ENCODE measurements around the gene MFSD6L.

MFSD6L gene, protein sequence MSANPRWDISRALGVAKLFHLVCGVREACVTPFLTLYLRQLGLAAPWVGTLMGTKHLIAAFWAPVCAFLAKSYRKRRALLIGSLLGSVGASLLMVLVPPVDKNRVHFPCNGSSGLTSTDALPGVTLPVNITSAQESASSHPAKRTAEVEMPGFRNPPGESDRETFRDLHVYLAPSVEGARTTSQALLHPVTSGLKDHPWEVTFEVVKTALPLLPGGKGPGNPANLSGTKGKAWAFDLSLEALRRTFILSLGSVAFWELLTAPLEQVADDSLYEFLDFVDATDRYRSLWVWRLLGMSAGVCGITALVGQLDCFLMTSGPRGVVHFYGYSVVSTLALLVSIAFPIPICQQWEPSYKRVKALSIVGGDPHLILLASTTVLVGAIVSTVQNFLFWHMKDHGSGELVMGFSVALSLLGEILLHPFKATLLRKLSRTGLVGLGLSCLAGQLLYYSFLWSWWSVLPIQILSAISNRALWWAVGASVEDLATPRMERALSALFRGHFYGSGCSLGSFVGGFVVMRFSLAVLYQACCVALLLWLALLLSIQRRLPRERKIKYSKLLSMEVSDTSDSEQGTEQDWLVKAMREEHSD

DNA sequence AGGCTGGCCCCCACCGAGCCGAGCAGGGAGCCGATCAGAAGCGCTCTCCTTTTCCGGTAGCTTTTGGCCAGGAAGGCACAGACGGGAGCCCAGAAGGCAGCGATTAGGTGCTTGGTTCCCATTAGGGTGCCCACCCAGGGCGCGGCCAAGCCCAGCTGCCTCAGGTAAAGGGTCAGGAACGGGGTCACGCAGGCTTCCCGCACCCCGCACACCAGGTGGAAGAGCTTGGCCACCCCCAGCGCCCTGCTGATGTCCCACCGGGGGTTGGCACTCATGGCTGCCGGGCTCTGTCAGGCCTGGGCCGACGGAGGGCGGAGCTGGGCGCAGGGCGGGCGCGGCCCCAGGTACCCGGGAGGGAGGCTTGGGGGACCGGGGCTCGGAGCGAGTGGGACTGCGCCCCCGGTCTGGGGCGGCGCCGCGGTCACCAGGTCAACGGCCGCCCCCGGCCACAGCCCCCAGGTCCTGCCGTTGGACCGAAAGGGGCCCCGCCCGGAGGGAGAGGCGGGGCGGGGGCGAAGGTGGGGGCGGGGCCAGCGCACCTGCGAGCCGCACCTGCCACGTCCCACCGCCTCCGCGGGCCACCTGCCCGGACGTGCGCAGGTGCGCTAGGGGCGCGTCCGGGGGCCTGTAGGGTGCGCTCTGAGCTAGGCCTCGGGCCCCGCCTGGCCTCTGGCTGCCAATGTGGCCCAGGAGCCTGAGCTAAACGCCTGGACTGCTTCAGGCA lies at the start of gene MFSD6L:
Gene MFSD6L (minus strand): TSS at position 520 of the 724 bp plus-strand sequence. CDS start 245 bp downstream, at position 275.
- no peak for DNase-seq (ENCODE audit: low spot score)
- TF ChIP-seq, protein P1, sequence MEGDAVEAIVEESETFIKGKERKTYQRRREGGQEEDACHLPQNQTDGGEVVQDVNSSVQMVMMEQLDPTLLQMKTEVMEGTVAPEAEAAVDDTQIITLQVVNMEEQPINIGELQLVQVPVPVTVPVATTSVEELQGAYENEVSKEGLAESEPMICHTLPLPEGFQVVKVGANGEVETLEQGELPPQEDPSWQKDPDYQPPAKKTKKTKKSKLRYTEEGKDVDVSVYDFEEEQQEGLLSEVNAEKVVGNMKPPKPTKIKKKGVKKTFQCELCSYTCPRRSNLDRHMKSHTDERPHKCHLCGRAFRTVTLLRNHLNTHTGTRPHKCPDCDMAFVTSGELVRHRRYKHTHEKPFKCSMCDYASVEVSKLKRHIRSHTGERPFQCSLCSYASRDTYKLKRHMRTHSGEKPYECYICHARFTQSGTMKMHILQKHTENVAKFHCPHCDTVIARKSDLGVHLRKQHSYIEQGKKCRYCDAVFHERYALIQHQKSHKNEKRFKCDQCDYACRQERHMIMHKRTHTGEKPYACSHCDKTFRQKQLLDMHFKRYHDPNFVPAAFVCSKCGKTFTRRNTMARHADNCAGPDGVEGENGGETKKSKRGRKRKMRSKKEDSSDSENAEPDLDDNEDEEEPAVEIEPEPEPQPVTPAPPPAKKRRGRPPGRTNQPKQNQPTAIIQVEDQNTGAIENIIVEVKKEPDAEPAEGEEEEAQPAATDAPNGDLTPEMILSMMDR (IDR thresholded peaks at IDR 0.05; ENCODE audit: extremely low read depth, missing control alignments) = no peak

DNA sequence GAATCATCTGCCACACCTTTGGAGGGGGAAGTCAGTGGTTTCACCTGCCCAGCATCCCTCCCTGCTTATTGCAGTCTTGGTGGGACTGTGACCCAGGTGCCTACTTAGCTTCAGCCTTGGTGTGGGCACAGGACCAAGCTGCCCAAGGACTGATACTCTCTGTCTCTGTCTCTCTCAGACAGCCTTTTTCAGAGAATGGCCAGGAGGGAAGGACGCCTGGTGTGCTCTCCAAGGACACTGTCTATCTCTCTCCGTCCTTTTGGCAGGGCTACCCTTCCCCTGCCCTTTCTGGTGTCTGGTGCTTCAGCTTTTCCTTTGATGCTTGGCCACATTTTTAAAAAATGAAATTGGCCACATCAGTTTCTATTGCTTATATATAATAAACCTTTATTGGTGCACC lies 48.7 kb upstream of the MFSD6L start:
- TF ChIP-seq, protein P1 (IDR thresholded peaks at IDR 0.05; ENCODE audit: extremely low read depth, missing control alignments) = no peak
- DNase-seq (ENCODE audit: low spot score) = no peak

DNA sequence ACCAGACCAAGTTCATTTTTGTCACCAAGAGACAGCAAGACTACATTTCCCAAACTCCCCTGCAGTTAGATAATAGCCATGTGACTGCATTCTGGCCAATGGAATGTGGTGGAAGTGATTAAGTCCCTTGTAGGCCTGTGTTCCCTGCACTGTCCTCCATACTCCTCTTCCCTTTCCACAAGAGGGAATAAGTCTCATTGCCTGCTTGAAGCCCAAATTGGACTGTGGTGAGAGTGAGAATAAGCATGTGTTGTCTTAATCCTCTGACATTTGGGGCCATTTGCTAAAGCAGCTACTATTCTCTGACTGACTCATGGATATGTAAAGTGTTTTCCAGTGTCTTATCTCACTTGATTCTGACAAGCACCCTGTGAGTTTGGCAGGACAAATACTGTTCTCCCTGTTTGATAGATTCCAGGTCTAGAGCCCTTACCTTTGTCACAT lies 47.6 kb upstream of the MFSD6L start:
- DNase-seq (ENCODE audit: low spot score) = no peak
- TF ChIP-seq, protein P1 (IDR thresholded peaks at IDR 0.05; ENCODE audit: extremely low read depth, missing control alignments) = no peak

GRCh38 chr17:8844229-8845218 lies 45.4 kb upstream of the MFSD6L start:
- TF ChIP-seq, protein P1 (IDR thresholded peaks at IDR 0.05; ENCODE audit: extremely low read depth, missing control alignments) = no peak
- no peak for DNase-seq (ENCODE audit: low spot score)

DNA sequence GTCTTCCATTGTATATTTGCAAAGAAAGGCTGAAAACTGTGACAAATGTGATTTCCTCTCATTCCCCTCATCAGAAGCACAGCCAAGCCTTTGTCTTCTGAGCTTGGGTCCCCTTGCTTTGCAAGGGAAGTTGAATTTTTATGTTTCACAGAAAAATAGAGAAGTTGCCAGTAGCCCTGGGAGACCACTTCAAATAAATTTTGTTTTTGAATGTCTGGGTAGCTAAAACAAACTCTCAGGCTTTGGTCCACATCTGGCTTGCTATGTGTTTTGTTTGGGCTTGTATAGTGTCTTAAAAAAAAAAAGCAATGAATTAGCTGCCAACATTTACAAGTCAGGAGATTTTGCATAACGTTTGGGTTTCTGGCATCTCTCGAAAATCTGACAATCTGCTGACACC lies 44.2 kb upstream of the MFSD6L start:
- TF ChIP-seq, protein P1 (IDR thresholded peaks at IDR 0.05; ENCODE audit: extremely low read depth, missing control alignments) = no peak

GRCh38 chr17:8841844-8842243 lies 42.7 kb upstream of the MFSD6L start:
- no peak for DNase-seq (ENCODE audit: low spot score)
- TF ChIP-seq, protein P1 (IDR thresholded peaks at IDR 0.05; ENCODE audit: extremely low read depth, missing control alignments) = no peak

More for the DNA sequence above, 44.2 kb upstream of the MFSD6L start:
- no peak for DNase-seq (ENCODE audit: low spot score)
